GM10248 (cell line): ENCODE data around the gene CFAP410.

ENCODE experiments used
- CTCF ChIA-PET: fragments of 300-600 bp; sonication (Branson Sonifier 250); formaldehyde crosslinking; extraction: SDS; loops from one replicate; lab custom pipeline; 2021; ENCODE audit warnings: antibody characterized with exemption; lab: Yijun Ruan, JAX
- POLR2A ChIA-PET: fragments of 350-650 bp; sonication (Branson Sonifier 250); formaldehyde crosslinking; extraction: SDS; loops from one replicate; lab custom pipeline; 2020; ENCODE audit warnings: antibody characterized with exemption; lab: Yijun Ruan, JAX
- DNase-seq: peaks from one replicate; pipeline ENCODE4 v3.0.0; 2012; ENCODE audit errors: extremely low spot score
- TF ChIP-seq, protein P1 (sequence below): IDR thresholded peaks from 2 replicates; pipeline ENCODE4 v1.5.1; 2012; ENCODE audit warnings: mild to moderate bottlenecking, low read depth; ENCODE audit errors: extremely low read depth, missing control alignments, control extremely low read depth

Gene CFAP410

DNA sequence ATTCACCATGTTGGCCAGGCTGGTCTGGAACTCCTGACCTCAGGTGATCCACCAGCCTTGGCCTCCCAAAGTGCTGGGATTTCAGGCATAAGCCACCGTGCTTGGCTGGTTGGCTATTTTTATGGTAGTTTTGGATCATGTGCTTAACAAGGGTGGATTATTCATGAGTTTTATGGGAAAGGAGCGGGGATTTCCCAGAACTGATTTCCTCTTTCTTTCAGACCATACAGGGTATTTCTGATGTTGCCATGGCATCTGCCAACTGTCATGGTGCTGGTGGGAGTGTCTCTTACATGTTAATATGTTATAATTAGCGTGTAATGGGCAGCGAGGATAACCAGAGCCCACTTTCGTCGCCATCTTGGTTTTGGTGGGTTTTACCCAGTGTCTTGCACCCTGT, 17.4 kb upstream of the CFAP410 start:
- TF ChIP-seq, protein P1, sequence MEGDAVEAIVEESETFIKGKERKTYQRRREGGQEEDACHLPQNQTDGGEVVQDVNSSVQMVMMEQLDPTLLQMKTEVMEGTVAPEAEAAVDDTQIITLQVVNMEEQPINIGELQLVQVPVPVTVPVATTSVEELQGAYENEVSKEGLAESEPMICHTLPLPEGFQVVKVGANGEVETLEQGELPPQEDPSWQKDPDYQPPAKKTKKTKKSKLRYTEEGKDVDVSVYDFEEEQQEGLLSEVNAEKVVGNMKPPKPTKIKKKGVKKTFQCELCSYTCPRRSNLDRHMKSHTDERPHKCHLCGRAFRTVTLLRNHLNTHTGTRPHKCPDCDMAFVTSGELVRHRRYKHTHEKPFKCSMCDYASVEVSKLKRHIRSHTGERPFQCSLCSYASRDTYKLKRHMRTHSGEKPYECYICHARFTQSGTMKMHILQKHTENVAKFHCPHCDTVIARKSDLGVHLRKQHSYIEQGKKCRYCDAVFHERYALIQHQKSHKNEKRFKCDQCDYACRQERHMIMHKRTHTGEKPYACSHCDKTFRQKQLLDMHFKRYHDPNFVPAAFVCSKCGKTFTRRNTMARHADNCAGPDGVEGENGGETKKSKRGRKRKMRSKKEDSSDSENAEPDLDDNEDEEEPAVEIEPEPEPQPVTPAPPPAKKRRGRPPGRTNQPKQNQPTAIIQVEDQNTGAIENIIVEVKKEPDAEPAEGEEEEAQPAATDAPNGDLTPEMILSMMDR = no peak
- ChIA-PET CTCF (no interaction called here), POLR2A (no interaction called here)
- no peak for DNase-seq

DNA sequence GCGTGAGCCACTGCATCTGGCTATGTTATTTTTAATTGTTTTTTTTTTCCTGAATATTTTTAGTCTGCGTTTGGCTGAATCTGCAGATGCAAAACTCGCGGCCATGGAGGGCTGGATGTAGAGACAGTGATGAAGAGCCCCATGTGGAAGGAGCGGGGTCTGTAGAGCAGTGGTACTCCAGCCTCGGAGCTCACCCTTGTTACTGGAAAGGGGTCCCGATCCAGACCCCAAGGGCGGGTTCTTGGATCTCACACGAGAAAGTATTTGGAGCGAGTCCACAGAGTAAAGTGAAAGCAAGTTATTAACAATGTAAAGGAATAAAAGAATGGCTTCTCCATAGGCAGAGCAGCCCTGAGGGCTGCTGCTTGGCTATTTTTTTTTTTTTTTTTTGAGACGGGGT, 17.0 kb upstream of the CFAP410 start:
- POLR2A ChIA-PET = no interaction called here
- CTCF ChIA-PET = interaction anchor here (0.8 kb wide), 1 partner anchor 16 kb away, joined by 4 read pairs; no protein-coding TSS in a partner anchor
- TF ChIP-seq, protein P1 = no peak
- DNase-seq = no peak

DNA sequence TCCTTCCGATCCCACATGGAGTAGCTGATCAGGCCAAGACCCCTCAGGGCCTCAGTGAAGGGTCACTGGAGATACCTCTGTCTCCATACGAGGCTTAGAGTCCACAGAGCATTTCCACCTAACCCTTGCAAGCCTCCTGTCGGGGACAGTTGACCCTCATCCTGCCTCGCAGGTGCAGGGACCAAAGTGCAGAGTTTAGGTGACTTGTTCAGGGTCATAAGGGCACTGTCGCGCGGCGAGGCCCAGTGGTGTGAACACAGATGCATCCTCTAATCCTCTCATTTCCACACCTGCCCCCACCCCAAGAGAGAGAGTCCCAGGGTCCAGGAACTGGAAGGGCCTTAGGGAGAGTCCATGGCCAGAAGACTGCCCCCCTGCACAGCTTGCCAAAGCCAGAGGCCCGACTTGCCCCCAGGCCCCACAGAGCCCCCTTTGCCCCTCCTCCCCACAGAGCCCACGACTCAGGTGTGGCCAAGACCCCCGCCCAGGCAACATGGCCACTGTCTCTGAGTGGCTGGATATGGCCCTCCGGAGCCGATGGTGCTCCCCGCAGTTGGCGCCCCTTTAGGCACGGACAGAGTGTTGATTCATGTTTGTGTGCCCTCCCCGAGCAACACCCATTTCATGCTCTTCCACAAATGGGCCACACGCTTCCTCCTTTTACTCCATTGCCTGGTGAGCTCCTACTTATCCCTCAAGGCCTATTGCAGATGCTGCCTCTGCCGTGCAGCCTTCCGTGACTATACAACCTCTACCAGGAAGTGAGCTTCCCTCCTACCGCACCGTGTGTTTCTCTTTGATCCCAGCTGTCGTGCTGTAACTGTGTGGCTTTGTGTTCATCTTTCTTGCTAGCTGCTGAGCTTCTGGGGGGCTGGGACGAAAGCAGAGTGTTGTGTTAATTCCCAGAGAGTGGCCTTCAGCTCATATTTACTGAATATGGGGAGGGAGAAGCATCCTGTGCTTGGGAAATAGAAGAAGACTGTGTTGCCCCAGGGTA, 15.9 kb upstream of the CFAP410 start:
- ChIA-PET POLR2A (no interaction called here), CTCF (interaction anchor here (0.8 to 1.0 kb wide), 2 partner anchors 11 to 15 kb away, joined by 3 to 4 read pairs; no protein-coding TSS in a partner anchor)
- TF ChIP-seq, protein P1 = no peak
- DNase-seq = no peak

DNA sequence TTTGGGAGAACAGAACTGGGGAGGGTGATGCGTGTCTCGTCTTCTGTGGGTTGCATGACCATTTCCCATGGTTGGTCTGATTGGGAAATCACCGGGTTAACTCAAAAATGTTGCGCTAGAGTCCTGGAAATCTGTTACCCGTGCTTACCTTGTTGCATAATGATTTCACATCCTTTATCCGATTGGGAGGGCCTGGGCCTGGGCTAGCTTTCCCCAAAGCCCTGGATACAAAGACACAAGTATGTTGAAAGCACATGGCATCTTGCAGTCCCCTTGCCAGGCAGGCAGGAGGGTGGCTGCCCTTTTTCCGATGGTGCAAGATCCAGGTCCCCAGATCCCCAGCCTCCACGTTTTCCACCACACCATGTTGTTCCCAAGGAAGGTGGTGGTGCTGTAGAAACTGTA, 14.8 kb upstream of the CFAP410 start:
- POLR2A ChIA-PET = no interaction called here

DNA sequence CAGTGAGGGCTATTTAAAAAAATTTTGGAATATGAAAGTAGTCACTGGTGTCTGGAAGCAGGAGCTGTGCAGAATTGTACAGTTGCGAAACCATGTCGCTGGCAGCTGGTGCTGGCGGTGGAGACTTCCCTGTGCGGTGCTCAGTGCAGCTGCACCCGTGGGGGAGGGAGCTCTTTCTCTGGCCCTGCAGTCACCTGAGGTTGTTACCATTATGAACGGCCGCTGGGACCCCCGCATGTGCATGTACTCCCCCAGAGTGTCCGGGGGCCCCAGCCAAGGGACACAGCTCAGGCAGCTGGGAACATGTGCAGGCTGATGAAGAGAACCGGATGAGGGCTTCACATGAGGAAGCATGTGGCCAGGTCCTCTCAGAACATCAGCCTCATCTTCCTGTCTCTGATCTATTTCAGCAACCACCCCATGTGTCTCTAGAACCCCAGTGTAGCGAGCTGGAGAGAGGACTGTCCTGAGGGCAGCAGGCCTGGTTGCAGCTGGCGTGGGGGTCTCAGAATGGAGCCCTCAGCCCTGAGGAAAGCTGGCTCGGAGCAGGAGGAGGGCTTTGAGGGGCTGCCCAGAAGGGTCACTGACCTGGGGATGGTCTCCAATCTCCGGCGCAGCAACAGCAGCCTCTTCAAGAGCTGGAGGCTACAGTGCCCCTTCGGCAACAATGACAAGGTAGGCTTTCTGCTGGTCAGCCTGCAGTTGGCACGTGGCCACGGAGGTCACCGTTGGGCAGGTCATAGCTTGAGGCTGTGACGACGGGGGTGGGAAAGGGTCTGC, 14.2 kb upstream of the CFAP410 start, which contains the start of gene TRPM2:
Gene TRPM2 (plus strand): TSS at position 431 of the 780 bp plus-strand sequence. CDS start 80 bp downstream, at position 511.
- peak; percentile 55 for DNase-seq
- POLR2A ChIA-PET = no interaction called here
- CTCF ChIA-PET = interaction anchor here (1.3 to 1.4 kb wide), 2 partner anchors 56 to 440 kb away, joined by 3 read pairs; no protein-coding TSS in a partner anchor
- TF ChIP-seq, protein P1 = no peak

More for the DNA sequence above, 14.8 kb upstream of the CFAP410 start:
- DNase-seq = no peak
- TF ChIP-seq, protein P1 = no peak
- CTCF ChIA-PET = interaction anchor here (1.0 to 1.4 kb wide), 3 partner anchors 10 to 439 kb away, joined by 3 read pairs; no protein-coding TSS in a partner anchor
